Neuronal stem cell (in vitro differentiated cells): ENCODE measurements around the gene CCDC184.

ENCODE experiments used
- DNase-seq: peaks from one replicate; pipeline ENCODE4 v3.0.0-alpha.2; 2013; ENCODE audit warnings: low spot score
- H2AFZ ChIP-seq: one replicate; pipeline ENCODE4 v1.6.1; 2013; ENCODE audit warnings: mild to moderate bottlenecking, low read length, inconsistent platforms
- H2AK5ac ChIP-seq: 2 replicates; pipeline ENCODE4 v1.6.1; 2013; ENCODE audit warnings: low read depth, mild to moderate bottlenecking, inconsistent platforms, low read length, moderate library complexity, mixed read lengths
- H2BK120ac ChIP-seq: 2 replicates; pipeline ENCODE4 v1.6.1; 2013; ENCODE audit warnings: low read depth, mild to moderate bottlenecking, inconsistent platforms, low read length, moderate library complexity, mixed read lengths
- H2BK12ac ChIP-seq: one replicate; pipeline ENCODE4 v1.6.1; 2013; ENCODE audit warnings: low read length, inconsistent platforms
- H2BK15ac ChIP-seq: 2 replicates; pipeline ENCODE4 v1.6.1; 2013; ENCODE audit warnings: mild to moderate bottlenecking, low read length, inconsistent platforms, mixed read lengths
- H2BK5ac ChIP-seq: one replicate; pipeline ENCODE4 v1.6.1; 2013; ENCODE audit warnings: inconsistent platforms, mild to moderate bottlenecking, low read length, moderate library complexity
- H3K14ac ChIP-seq: one replicate; pipeline ENCODE4 v1.6.1; 2013; ENCODE audit warnings: low read length, inconsistent platforms
- H3K18ac ChIP-seq: 2 replicates; pipeline ENCODE4 v1.6.1; 2013; ENCODE audit warnings: low read length, inconsistent platforms
- H3K23ac ChIP-seq: 2 replicates; pipeline ENCODE4 v1.6.1; 2013; ENCODE audit warnings: low read depth, mild to moderate bottlenecking, mixed read lengths, low read length, inconsistent platforms; ENCODE audit not compliant: poor library complexity
- H3K27ac ChIP-seq: replicated peaks from 3 replicates; pipeline ENCODE4 v1.5.1; 2013; ENCODE audit warnings: low read length, inconsistent platforms
- H3K27me3 ChIP-seq, 3 experiments: 2 replicates each; pipeline ENCODE4 v1.6.1; 2013; ENCODE audit warnings: low read length in 3 of 3, mild to moderate bottlenecking in 2 of 3, inconsistent platforms in 1 of 3, low read depth in 1 of 3, mixed read lengths in 1 of 3, moderate library complexity in 1 of 3; ENCODE audit not compliant: control insufficient read depth in 3 of 3, insufficient read depth in 3 of 3
- H3K36me3 ChIP-seq, 2 donors: replicated peaks in 1 of 2; 2 replicates each; pipeline ENCODE4 v1.6.1; 2013; ENCODE audit warnings: low read length in 2 of 2; ENCODE audit not compliant: control insufficient read depth in 2 of 2, insufficient read depth in 2 of 2
- H3K4ac ChIP-seq: 2 replicates; pipeline ENCODE4 v1.6.1; 2013; ENCODE audit warnings: inconsistent platforms, mild to moderate bottlenecking, low read length, moderate library complexity
- H3K4me1 ChIP-seq, 2 donors: 1 replicate in 1 of 2; 2 replicates in 1 of 2; pipeline ENCODE4 v1.6.1; 2013; ENCODE audit warnings: low read length in 2 of 2, low read depth in 1 of 2; ENCODE audit not compliant: control insufficient read depth in 2 of 2, insufficient read depth in 1 of 2
- H3K4me2 ChIP-seq: one replicate; pipeline ENCODE4 v1.6.1; 2013; ENCODE audit warnings: mild to moderate bottlenecking, low read length, inconsistent platforms; ENCODE audit not compliant: insufficient read depth, poor library complexity, severe bottlenecking
- H3K4me3 ChIP-seq, 2 donors: 2 replicates each; pipeline ENCODE4 v1.5.1; 2013; ENCODE audit warnings: low read length in 2 of 2, mild to moderate bottlenecking in 2 of 2, inconsistent platforms in 1 of 2, moderate library complexity in 1 of 2
- H3K79me1 ChIP-seq: one replicate; pipeline ENCODE4 v1.6.1; 2013; ENCODE audit warnings: low read depth, mild to moderate bottlenecking, inconsistent platforms, low read length, moderate library complexity
- H3K9ac ChIP-seq: one replicate; pipeline ENCODE4 v1.6.1; 2013; ENCODE audit warnings: mild to moderate bottlenecking, low read depth, low read length, inconsistent platforms; ENCODE audit not compliant: poor library complexity
- H3K9me3 ChIP-seq, 2 donors: replicated peaks in 1 of 2; 2 replicates each; pipeline versions ENCODE3 to v1.6.1; 2013; ENCODE audit warnings: low read length in 2 of 2, mild to moderate bottlenecking in 2 of 2, inconsistent platforms in 1 of 2, low read depth in 1 of 2, mixed read lengths in 1 of 2, moderate library complexity in 1 of 2; ENCODE audit not compliant: control insufficient read depth in 2 of 2, insufficient read depth in 1 of 2
- H4K8ac ChIP-seq: one replicate; pipeline ENCODE4 v1.6.1; 2013; ENCODE audit warnings: low read depth, mild to moderate bottlenecking, inconsistent platforms, low read length, moderate library complexity
- H4K91ac ChIP-seq: one replicate; pipeline ENCODE4 v1.6.1; 2013; ENCODE audit warnings: low read length, low read depth, mild to moderate bottlenecking, inconsistent platforms; ENCODE audit not compliant: poor library complexity
- WGBS, 2 donors: extraction: QIAGEN DNeasy Blood & Tissue Kit; methylation state at CpG; one replicate each; pipeline ENCODE4 v1.1.7; 2013; ENCODE audit warnings: missing lambda C conversion rate in 2 of 2, mixed read lengths in 1 of 2; ENCODE audit not compliant: insufficient read length in 2 of 2, insufficient replicate concordance in 1 of 2; ENCODE audit errors: extremely low coverage in 2 of 2; 5-methylcytosine and 5-hydroxymethylcytosine counted together

Gene CCDC184

GRCh38 chr12:48198985-48199384, 15.5 kb downstream of the CCDC184 start:
- H2BK120ac ChIP-seq, result no peak overlapping the region
- H4K91ac ChIP-seq, result no peak overlapping the region
- H3K9me3 ChIP-seq, result peaks cover 7 to 9% of the 10 kb centered on the region in 2 donors
- no peak overlapping the region for H3K14ac ChIP-seq
- H2BK5ac ChIP-seq, result no peak overlapping the region
- no CpG with 5 or more reads among the region's 10 CpGs for WGBS, 2 donors
- no peak overlapping the region for H4K8ac ChIP-seq
- no peaks in the 10 kb centered on the region for H3K36me3 ChIP-seq
- no peaks in the 10 kb centered on the region for H3K79me1 ChIP-seq
- no peak overlapping the region for H2BK12ac ChIP-seq
- no peaks in the 10 kb centered on the region for H3K27me3 ChIP-seq
- no peak overlapping the region for H2BK15ac ChIP-seq
- H2AFZ ChIP-seq, result peak overlapping the region; percentile 79
- peak overlapping the region in 1 of 2 donors; percentile 85 for H3K4me3 ChIP-seq
- H3K4ac ChIP-seq, result no peak overlapping the region
- peak overlapping the region; percentile 74 for H3K4me2 ChIP-seq
- H3K9ac ChIP-seq, result no peak overlapping the region
- H2AK5ac ChIP-seq, result no peak overlapping the region
- no peak overlapping the region for H3K27ac ChIP-seq
- H3K23ac ChIP-seq, result no peak overlapping the region
- no peak overlapping the region for H3K18ac ChIP-seq
- DNase-seq, result no peak
- peaks cover 1 to 6% of the 10 kb centered on the region in 2 donors for H3K4me1 ChIP-seq

GRCh38 chr12:48199774-48200221, 16.4 kb downstream of the CCDC184 start:
- Histone ChIP-seq H3K27me3 (no peaks in the 10 kb centered on the region), H3K4me2 (no peak overlapping the region), H2BK120ac (no peak overlapping the region), H3K23ac (no peak overlapping the region), H3K14ac (no peak overlapping the region), H4K8ac (no peak overlapping the region), H3K4me3 (no peak overlapping the region), H3K4me1 (peaks cover 1 to 6% of the 10 kb centered on the region in 2 donors), H3K79me1 (no peaks in the 10 kb centered on the region), H3K4ac (no peak overlapping the region), H3K27ac (no peak overlapping the region), H2AK5ac (no peak overlapping the region), H4K91ac (no peak overlapping the region), H3K9ac (no peak overlapping the region), H2AFZ (peak overlapping the region; percentile 7), H2BK15ac (no peak overlapping the region), H2BK5ac (no peak overlapping the region), H3K18ac (no peak overlapping the region), H2BK12ac (no peak overlapping the region), H3K9me3 (peaks cover 9 to 13% of the 10 kb centered on the region in 2 donors), H3K36me3 (no peaks in the 10 kb centered on the region)
- no peak for DNase-seq
- WGBS, 2 donors, result no CpG with 5 or more reads among the region's 3 CpGs

GRCh38 chr12:48201091-48201490, 17.6 kb downstream of the CCDC184 start:
- Histone ChIP-seq H2BK5ac (no peak overlapping the region), H3K27me3 (no peaks in the 10 kb centered on the region), H2BK120ac (no peak overlapping the region), H4K8ac (no peak overlapping the region), H3K14ac (no peak overlapping the region), H3K36me3 (no peaks in the 10 kb centered on the region), H4K91ac (no peak overlapping the region), H3K18ac (no peak overlapping the region), H2BK12ac (no peak overlapping the region), H3K79me1 (no peaks in the 10 kb centered on the region), H3K4ac (no peak overlapping the region), H3K4me3 (no peak overlapping the region), H3K4me1 (peaks cover 1 to 2% of the 10 kb centered on the region in 2 donors), H2AK5ac (no peak overlapping the region), H3K4me2 (no peak overlapping the region), H3K27ac (no peak overlapping the region), H3K9ac (no peak overlapping the region), H2BK15ac (no peak overlapping the region), H3K23ac (no peak overlapping the region), H2AFZ (no peak overlapping the region), H3K9me3 (peaks cover 10 to 23% of the 10 kb centered on the region in 2 donors)
- WGBS, 2 donors, result no CpG with 5 or more reads among the region's 3 CpGs
- no peak for DNase-seq

- Histone ChIP-seq H2AFZ (no peak overlapping the region), H3K4me2 (no peak overlapping the region), H2BK15ac (no peak overlapping the region), H3K9ac (no peak overlapping the region), H3K36me3 (no peaks in the 10 kb centered on the region), H3K9me3 (peaks cover 11 to 27% of the 10 kb centered on the region in 2 donors), H4K8ac (no peak overlapping the region), H3K18ac (no peak overlapping the region), H3K23ac (no peak overlapping the region), H2AK5ac (no peak overlapping the region), H3K27me3 (no peaks in the 10 kb centered on the region), H3K79me1 (no peaks in the 10 kb centered on the region), H2BK12ac (no peak overlapping the region), H3K4me3 (no peak overlapping the region), H3K14ac (no peak overlapping the region), H2BK120ac (no peak overlapping the region), H4K91ac (no peak overlapping the region), H2BK5ac (no peak overlapping the region), H3K27ac (no peak overlapping the region), H3K4ac (no peak overlapping the region), H3K4me1 (peaks cover 1 to 2% of the 10 kb centered on the region in 2 donors)
- DNase-seq, result no peak
- WGBS, 2 donors, result no CpG with 5 or more reads among the region's 3 CpGs
These were observed 18.1 kb downstream of the CCDC184 start for GRCh38 chr12:48201516-48201915.
